Measurements from ENCODE around the gene CNTNAP5. TPM values are rescaled to one million over a fixed set of nuclear protein-coding genes. Genes with fewer than 3 reads are reported as not detected.

The CNTNAP5 gene
- total and polyA plus RNA-seq, 2 of the 13 experiments (the other 11 are each of a cell fraction or from before 2014, with no cell fraction given) = not detected

GRCh38 chr2:124489686-124490085 lies 464.6 kb downstream of the CNTNAP5 start:
- intact Hi-C loops (cut with micrococcal nuclease; ENCODE audit: unreplicated experiment) = no loop called here

More at GRCh38 chr2:124489686-124490085, 464.6 kb downstream of the CNTNAP5 start:
- Histone ChIP-seq H2AFZ (ENCODE audit: low read length) (no peak overlapping the region), H3K27ac (ENCODE audit: extremely low read length, insufficient read depth, low read length) (no peak overlapping the region), H3K4me2 (ENCODE audit: low read depth, low read length) (no peak overlapping the region), H3K27me3 (ENCODE audit: control insufficient read depth in 1 of 2, insufficient read depth in 2 of 2, low read length in 2 of 2) (no peaks in the 10 kb centered on the region), H3K9ac (ENCODE audit: insufficient read depth, low read depth, low read length) (no peak overlapping the region), H3K36me3 (replicated peaks in 1 of 2; ENCODE audit: control insufficient read depth in 1 of 2, insufficient read depth in 2 of 2, low read length in 2 of 2) (no peaks in the 10 kb centered on the region), H3K4me1 (ENCODE audit: insufficient read depth, low read length) (no peaks in the 10 kb centered on the region), H3K79me2 (ENCODE audit: insufficient read depth, low read length) (no peaks in the 10 kb centered on the region), H3K4me3 (replicated peaks in 1 of 3; ENCODE audit: insufficient read depth in 1 of 3, low read depth in 2 of 3, low read length in 3 of 3) (no peak overlapping the region), H4K20me1 (ENCODE audit: insufficient read depth, low read length) (no peaks in the 10 kb centered on the region), H3K9me3 (ENCODE audit: low read length) (no peaks in the 10 kb centered on the region)
- TF ChIP-seq ZBTB38 (CRISPR knock-in tag; IDR thresholded peaks at IDR 0.05) (no peak), ZHX1 (CRISPR knock-in tag; IDR thresholded peaks at IDR 0.05; ENCODE audit: low read depth) (no peak), AKNA (CRISPR knock-in tag; IDR thresholded peaks at IDR 0.05; ENCODE audit: borderline replicate concordance) (no peak), CENPX (CRISPR knock-in tag; IDR thresholded peaks at IDR 0.05) (no peak), TRAFD1 (CRISPR knock-in tag; IDR thresholded peaks at IDR 0.05; ENCODE audit: borderline replicate concordance) (no peak), GTF2F1 (IDR thresholded peaks at IDR 0.05; ENCODE audit: low read length) (no peak), ZNF784 (CRISPR knock-in tag; IDR thresholded peaks at IDR 0.05; ENCODE audit: borderline replicate concordance) (no peak), SRSF9 (IDR thresholded peaks at IDR 0.05; ENCODE audit: borderline replicate concordance, insufficient read depth, low read depth, low read length, poor library complexity, severe bottlenecking) (no peak), ZNF230 (CRISPR knock-in tag; IDR thresholded peaks at IDR 0.05) (no peak), TBL1XR1 (IDR thresholded peaks at IDR 0.05; ENCODE audit: borderline replicate concordance, low read length, partially characterized antibody) (no peak), FOXK2 (IDR thresholded peaks at IDR 0.05) (no peak), ZFP62 (CRISPR knock-in tag; IDR thresholded peaks at IDR 0.05) (no peak)
- ATAC-seq (no peak), FAIRE-seq (no peak), DNase-seq (ENCODE audit: low spot score) (no peak)
- ChIA-PET CTCF (ENCODE audit: low intra/inter-chr PET ratio, low total read pairs) (no interaction called here), POLR2A (no interaction called here)
- BruUV-seq (replicated peaks) = no TSS peak
- in situ Hi-C loops (cut with HindIII; ENCODE audit: extremely low pct_ligation_motif_present, low pct_unique_long_range_greater_than_20kb) = no loop called here
